Measurements from ENCODE around the gene DAD1. TPM values are rescaled to one million over a fixed set of nuclear protein-coding genes. Genes with fewer than 3 reads are reported as not detected.

The DAD1 gene
- total and polyA plus RNA-seq, 2 of the 8 experiments (the other 6 are each of a cell fraction or from before 2014, with no cell fraction given) = 131 to 440 TPM

GRCh38 chr14:22623047-22623446 lies 34.0 kb upstream of the DAD1 start:
- FAIRE-seq (no peak), DNase-seq (ENCODE audit: low read depth in 1 of 2, low spot score in 2 of 2) (no peak)
- Histone ChIP-seq H3K4me3 (ENCODE audit: extremely low read depth in 1 of 4, insufficient read depth in 2 of 4, low read depth in 3 of 4, low read length in 4 of 4) (no peak overlapping the region), H4K20me1 (replicated peaks in 1 of 2; ENCODE audit: control insufficient read depth in 1 of 2, insufficient read depth in 2 of 2, low read length in 2 of 2) (no peaks in the 10 kb centered on the region), H3K36me3 (ENCODE audit: control insufficient read depth in 2 of 4, insufficient read depth in 4 of 4, low read length in 3 of 4) (no peaks in the 10 kb centered on the region), H2BK12ac (ENCODE audit: low read depth, low read length) (no peak overlapping the region), H3K4ac (replicated peaks; ENCODE audit: insufficient read length, low read depth, low read length) (no peak overlapping the region), H3K27me3 (replicated peaks in 1 of 4; ENCODE audit: control insufficient read depth in 3 of 4, extremely low read depth in 1 of 4, insufficient read depth in 3 of 4, low read length in 3 of 4) (no peaks in the 10 kb centered on the region), H4K5ac (ENCODE audit: insufficient read length, low read depth, low read length) (no peak overlapping the region), H2BK120ac (replicated peaks; ENCODE audit: low read depth, low read length) (no peak overlapping the region), H4K8ac (ENCODE audit: extremely low read depth, insufficient read depth, low read length) (no peak overlapping the region), H3K23ac (ENCODE audit: insufficient read length) (no peak overlapping the region), H3K9me3 (ENCODE audit: insufficient read depth in 2 of 2, low read depth in 1 of 2, low read length in 1 of 2) (peaks cover 6 to 13% of the 10 kb centered on the region in 2 experiments), H2AFZ (ENCODE audit: low read length) (no peak overlapping the region), H2BK15ac (ENCODE audit: low read length) (no peak overlapping the region), H3K4me2 (ENCODE audit: insufficient read depth in 1 of 2, low read depth in 2 of 2, low read length in 2 of 2) (no peak overlapping the region), H2BK20ac (ENCODE audit: low read length) (no peak overlapping the region), H3K79me2 (ENCODE audit: control insufficient read depth in 1 of 2, insufficient read depth in 2 of 2, low read length in 2 of 2) (no peaks in the 10 kb centered on the region), H3K9ac (replicated peaks in 1 of 4; ENCODE audit: extremely low read depth in 1 of 4, low read depth in 3 of 4, low read length in 3 of 4) (no peak overlapping the region), H3K18ac (ENCODE audit: extremely low read depth, low read length) (no peak overlapping the region), H2BK5ac (ENCODE audit: low read depth, low read length) (no peak overlapping the region), H3K56ac (replicated peaks; ENCODE audit: insufficient read length, low read depth, low read length) (no peak overlapping the region), H3K27ac (ENCODE audit: low read depth, low read length) (no peak overlapping the region), H2AK5ac (ENCODE audit: low read depth, low read length) (no peak overlapping the region), H4K91ac (replicated peaks; ENCODE audit: insufficient read length, low read length) (no peak overlapping the region), H3K4me1 (replicated peaks in 1 of 4; ENCODE audit: control insufficient read depth in 3 of 4, insufficient read depth in 4 of 4, low read length in 3 of 4) (peaks cover 0 to 9% (median 4%) of the 10 kb centered on the region in 4 experiments; a peak in 3 of 7 replicates), H3K79me1 (ENCODE audit: low read depth, low read length) (no peaks in the 10 kb centered on the region), H3K14ac (ENCODE audit: insufficient read length) (no peak overlapping the region), H3K23me2 (ENCODE audit: low read depth, low read length) (peaks cover 2% of the 10 kb centered on the region; the same call in 1 of the 2 replicates)
- POLR2A ChIA-PET (ENCODE audit: partially characterized antibody) = no interaction called here
- CTCF ChIA-PET (ENCODE audit: partially characterized antibody) = no interaction called here
- 56% methylated on average over 2 of the region's 2 CpGs; no CpG with 5 or more reads in 1 of the 2 experiments for WGBS, 2 experiments (ENCODE audit: extremely low coverage in 1 of 2, insufficient coverage in 1 of 2, insufficient read length in 1 of 2, insufficient replicate concordance in 2 of 2, low coverage in 1 of 2, low lambda C conversion rate in 2 of 2, missing lambda C conversion rate in 1 of 2)
- TF ChIP-seq GTF2F1 (IDR thresholded peaks at IDR 0.05; ENCODE audit: borderline replicate concordance, low read depth, low read length) (no peak), SP2 (IDR thresholded peaks at IDR 0.05; ENCODE audit: low read length) (no peak), BRCA1 (IDR thresholded peaks at IDR 0.05; ENCODE audit: low read depth, low read length) (no peak), RBBP5 (IDR thresholded peaks at IDR 0.05; ENCODE audit: borderline replicate concordance, low read depth, low read length) (no peak), CHD1 (IDR thresholded peaks at IDR 0.05; ENCODE audit: low read depth, low read length) (no peak), NANOG (IDR thresholded peaks at IDR 0.05; ENCODE audit: insufficient read depth, low read depth, low read length, poor library complexity, severe bottlenecking) (no peak), ZNF274 (IDR thresholded peaks at IDR 0.05; ENCODE audit: borderline replicate concordance, extremely low read depth, low read length) (no peak), CHD2 (IDR thresholded peaks at IDR 0.05; ENCODE audit: low read length) (no peak), RXRA (IDR thresholded peaks at IDR 0.05; ENCODE audit: insufficient read depth, low read depth, low read length) (no peak), SP1 (IDR thresholded peaks at IDR 0.05; ENCODE audit: low read depth, low read length) (no peak), POU5F1 (IDR thresholded peaks at IDR 0.05; ENCODE audit: low read depth, low read length) (no peak), EZH2 (IDR thresholded peaks at IDR 0.05; ENCODE audit: low read depth, low read length, severe bottlenecking) (no peak)
- TF ChIP-seq, protein P1, sequence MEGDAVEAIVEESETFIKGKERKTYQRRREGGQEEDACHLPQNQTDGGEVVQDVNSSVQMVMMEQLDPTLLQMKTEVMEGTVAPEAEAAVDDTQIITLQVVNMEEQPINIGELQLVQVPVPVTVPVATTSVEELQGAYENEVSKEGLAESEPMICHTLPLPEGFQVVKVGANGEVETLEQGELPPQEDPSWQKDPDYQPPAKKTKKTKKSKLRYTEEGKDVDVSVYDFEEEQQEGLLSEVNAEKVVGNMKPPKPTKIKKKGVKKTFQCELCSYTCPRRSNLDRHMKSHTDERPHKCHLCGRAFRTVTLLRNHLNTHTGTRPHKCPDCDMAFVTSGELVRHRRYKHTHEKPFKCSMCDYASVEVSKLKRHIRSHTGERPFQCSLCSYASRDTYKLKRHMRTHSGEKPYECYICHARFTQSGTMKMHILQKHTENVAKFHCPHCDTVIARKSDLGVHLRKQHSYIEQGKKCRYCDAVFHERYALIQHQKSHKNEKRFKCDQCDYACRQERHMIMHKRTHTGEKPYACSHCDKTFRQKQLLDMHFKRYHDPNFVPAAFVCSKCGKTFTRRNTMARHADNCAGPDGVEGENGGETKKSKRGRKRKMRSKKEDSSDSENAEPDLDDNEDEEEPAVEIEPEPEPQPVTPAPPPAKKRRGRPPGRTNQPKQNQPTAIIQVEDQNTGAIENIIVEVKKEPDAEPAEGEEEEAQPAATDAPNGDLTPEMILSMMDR (IDR thresholded peaks at IDR 0.05; ENCODE audit: control extremely low read depth in 1 of 3, insufficient read depth in 1 of 3, low read depth in 1 of 3, low read length in 3 of 3) = no peak
